ENCODE results near the gene NUDT22. TPM values are rescaled to one million over a fixed set of nuclear protein-coding genes. Genes with fewer than 3 reads are reported as not detected.
A peak's percentile ranks its signal among the peaks of the same experiment; 100 is the strongest.

NUDT22 gene
- total and polyA plus RNA-seq, 4 experiments from 2014 or later = 38.1 to 101 (median 76.7) TPM

DNA sequence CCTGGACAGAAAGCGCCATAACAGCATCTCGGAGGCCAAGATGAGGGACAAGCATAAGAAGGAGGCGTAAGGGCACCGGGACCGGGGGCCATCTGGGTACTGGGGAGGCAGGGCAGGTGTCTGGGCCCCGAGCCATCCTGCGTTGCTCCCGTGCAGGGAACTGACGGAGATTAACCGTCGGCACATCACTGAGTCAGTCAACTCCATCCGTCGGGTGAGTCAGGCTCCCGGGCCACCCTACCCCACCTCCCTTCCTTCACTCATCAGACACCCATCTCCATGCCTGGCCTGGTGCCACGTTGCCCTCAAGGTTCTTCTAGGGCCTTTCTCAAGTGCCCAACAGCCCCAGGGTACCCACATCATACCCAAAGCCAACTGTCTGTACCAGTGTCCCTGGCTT is 40.3 kb downstream of the NUDT22 start:
- Histone ChIP-seq H3K27me3 (ENCODE audit: insufficient read depth, low read length) (no peaks in the 10 kb centered on the region), H3K9me3 (ENCODE audit: control insufficient read depth in 1 of 2, low read length in 2 of 2) (no peaks in the 10 kb centered on the region), H3K4me3 (ENCODE audit: low read length in 2 of 2) (no peak overlapping the region), H3K27ac (ENCODE audit: low read depth, low read length) (no peak overlapping the region), H3K36me3 (ENCODE audit: insufficient read depth, low read length) (no peaks in the 10 kb centered on the region), H3K4me1 (ENCODE audit: insufficient read depth, low read length) (peaks cover 15% of the 10 kb centered on the region)
- intact Hi-C loops (cut with micrococcal nuclease) = no loop called here
- ChIA-PET POLR2A (ENCODE audit: partially characterized antibody) (interaction anchor here (6.8 to 6.9 kb wide), 2 partner anchors 18 to 20 kb away, joined by 233 to 289 read pairs; partner anchors contain the start of genes BAD, FKBP2, GPR137 and PLCB3), CTCF (ENCODE audit: partially characterized antibody) (interaction anchor here (5.7 to 6.5 kb wide), 2 partner anchors 15 to 60 kb away, joined by 43 to 83 read pairs; partner anchors contain the start of genes FERMT3 and PLCB3)
- peaks cover 0 to 12% (median 0%) of the 10 kb centered on the region in 8 donors for H3K9me3 Mint-ChIP-seq
- peaks cover 0 to 4% of the 10 kb centered on the region in 2 donors for H3K27me3 Mint-ChIP-seq
- H3K4me3 Mint-ChIP-seq = peak overlapping the region in 1 of 8 donors; percentile 57
- H3K27ac Mint-ChIP-seq = no peak overlapping the region
- H3K36me3 Mint-ChIP-seq = peaks cover 0 to 17% of the 10 kb centered on the region in 2 donors
- H3K4me1 Mint-ChIP-seq = peaks cover 7 to 29% (median 15%) of the 10 kb centered on the region in 4 donors
- DNase-seq = no peak

DNA sequence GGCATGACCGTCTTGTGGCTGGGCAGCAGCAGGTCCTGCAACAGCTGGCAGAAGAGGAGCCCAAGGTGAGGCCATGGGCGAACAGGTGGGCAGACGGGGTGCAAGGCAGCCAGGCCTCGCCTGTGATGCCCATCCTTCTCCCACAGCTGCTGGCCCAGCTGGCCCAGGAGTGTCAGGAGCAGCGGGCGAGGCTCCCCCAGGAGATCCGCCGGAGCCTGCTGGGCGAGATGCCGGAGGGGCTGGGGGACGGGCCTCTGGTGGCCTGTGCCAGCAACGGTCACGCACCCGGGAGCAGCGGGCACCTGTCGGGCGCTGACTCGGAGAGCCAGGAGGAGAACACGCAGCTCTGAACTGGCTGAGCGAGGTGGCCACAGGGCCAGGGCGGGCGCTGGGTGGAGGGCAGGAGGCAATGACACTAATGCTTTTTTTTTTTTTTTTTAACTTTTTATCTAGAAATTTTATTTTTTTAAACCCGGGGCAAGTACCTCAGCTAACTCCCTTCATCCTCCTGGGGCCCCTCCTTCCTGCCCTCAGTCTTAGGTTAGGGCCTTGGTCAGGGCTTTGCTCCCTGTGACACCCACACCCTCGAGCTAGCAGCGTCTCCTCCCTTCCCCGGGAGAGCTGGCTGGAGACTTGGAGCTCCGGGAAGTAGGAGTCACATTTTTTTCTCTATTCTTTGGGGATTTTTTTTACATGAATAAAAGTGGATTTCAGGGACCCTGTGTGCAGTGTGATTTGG is 41.3 kb downstream of the NUDT22 start:
- Histone ChIP-seq H3K36me3 (ENCODE audit: insufficient read depth, low read length) (no peaks in the 10 kb centered on the region), H3K4me3 (ENCODE audit: low read length in 2 of 2) (no peak overlapping the region), H3K4me1 (ENCODE audit: insufficient read depth, low read length) (peaks cover 20% of the 10 kb centered on the region), H3K27me3 (ENCODE audit: insufficient read depth, low read length) (no peaks in the 10 kb centered on the region), H3K9me3 (ENCODE audit: control insufficient read depth in 1 of 2, low read length in 2 of 2) (no peaks in the 10 kb centered on the region), H3K27ac (ENCODE audit: low read depth, low read length) (peak overlapping the region; percentile 93)
- H3K36me3 Mint-ChIP-seq = peaks cover 0 to 22% of the 10 kb centered on the region in 2 donors
- H3K4me1 Mint-ChIP-seq = peaks cover 9 to 36% (median 19%) of the 10 kb centered on the region in 4 donors
- H3K4me3 Mint-ChIP-seq = peak overlapping the region in 2 of 8 donors; percentile 44 to 59
- H3K27me3 Mint-ChIP-seq = peaks cover 0 to 4% of the 10 kb centered on the region in 2 donors
- H3K27ac Mint-ChIP-seq = peak overlapping the region in 5 of 7 donors; percentile 61 to 100 (median 86)
- no peak for DNase-seq
- ChIA-PET POLR2A (ENCODE audit: partially characterized antibody) (interaction anchor here (0.6 to 6.9 kb wide), 7 partner anchors 13 to 82 kb away, joined by 3 to 289 read pairs (median 128); partner anchors contain the start of genes BAD, CATSPERZ, ESRRA and FERMT3), CTCF (ENCODE audit: partially characterized antibody) (interaction anchor here (0.8 to 6.5 kb wide), 6 partner anchors 14 to 61 kb away, joined by 3 to 92 read pairs (median 25); partner anchors contain the start of genes CATSPERZ, ESRRA, FERMT3 and FKBP2)
- intact Hi-C loops (cut with micrococcal nuclease) = no loop called here
- H3K9me3 Mint-ChIP-seq = peaks cover 0 to 13% (median 0%) of the 10 kb centered on the region in 8 donors

DNA sequence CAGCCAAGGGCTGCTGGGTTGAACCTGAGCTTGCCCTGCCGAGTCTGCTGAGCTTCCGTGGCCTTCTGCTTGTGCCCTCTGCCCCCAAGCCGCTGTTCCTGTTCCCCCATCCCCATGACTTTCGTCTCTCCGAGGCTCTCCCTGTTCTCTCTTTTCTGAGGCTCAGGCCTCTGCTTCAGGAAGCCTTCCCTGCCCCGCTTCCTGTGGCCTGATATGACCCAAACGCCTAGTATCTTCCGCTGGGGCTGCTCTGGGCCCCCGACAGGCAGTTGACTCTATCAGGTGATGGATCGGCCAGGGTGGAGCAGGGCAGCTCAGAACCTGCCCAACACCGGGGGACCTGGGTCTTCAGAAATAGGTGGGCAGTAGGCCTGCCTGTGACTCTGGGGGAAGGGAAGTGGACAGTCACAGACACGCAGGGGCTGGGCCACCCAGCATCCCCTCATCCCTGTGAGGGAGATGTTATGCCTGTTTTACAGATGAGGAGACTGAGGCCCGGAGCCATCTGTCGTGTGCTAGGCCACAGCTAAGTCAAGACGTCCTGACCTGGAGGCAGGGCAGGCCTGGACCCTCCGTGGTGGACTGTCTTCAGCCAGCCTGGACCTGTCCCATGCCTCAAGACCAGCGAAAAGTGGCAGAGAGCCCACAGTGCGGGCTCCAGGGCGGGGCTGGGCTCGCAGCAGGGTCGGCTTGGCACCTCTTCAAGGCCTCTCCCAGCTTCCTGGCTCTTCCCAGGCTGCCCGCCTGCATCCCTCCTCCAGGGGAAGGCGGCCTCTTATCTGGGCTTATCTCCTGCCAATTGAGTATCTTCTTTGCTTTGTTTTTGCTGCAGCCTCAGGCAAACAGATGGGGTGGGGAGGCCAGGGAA is 42.2 kb downstream of the NUDT22 start:
- Histone ChIP-seq H3K4me3 (ENCODE audit: low read length in 2 of 2) (peak overlapping the region; percentile 93 to 98), H3K9me3 (ENCODE audit: control insufficient read depth in 1 of 2, low read length in 2 of 2) (no peaks in the 10 kb centered on the region), H3K27me3 (ENCODE audit: insufficient read depth, low read length) (no peaks in the 10 kb centered on the region), H3K27ac (ENCODE audit: low read depth, low read length) (peak overlapping the region; percentile 93), H3K4me1 (ENCODE audit: insufficient read depth, low read length) (peaks cover 20% of the 10 kb centered on the region), H3K36me3 (ENCODE audit: insufficient read depth, low read length) (no peaks in the 10 kb centered on the region)
- ChIA-PET POLR2A (ENCODE audit: partially characterized antibody) (interaction anchor here (0.7 to 6.9 kb wide), 19 partner anchors 10 to 598 kb away, joined by 3 to 289 read pairs (median 6); partner anchors contain the start of genes BAD, CATSPERZ, CCDC88B and COX8A), CTCF (ENCODE audit: partially characterized antibody) (interaction anchor here (0.8 to 6.5 kb wide), 9 partner anchors 13 to 62 kb away, joined by 3 to 92 read pairs (median 7); partner anchors contain the start of genes BAD, CATSPERZ, ESRRA and FERMT3)
- intact Hi-C loops (cut with micrococcal nuclease) = no loop called here
- H3K27me3 Mint-ChIP-seq = peaks cover 0 to 4% of the 10 kb centered on the region in 2 donors
- H3K36me3 Mint-ChIP-seq = peaks cover 0 to 20% of the 10 kb centered on the region in 2 donors
- peak overlapping the region; percentile 95 to 100 (median 98) for H3K27ac Mint-ChIP-seq
- H3K4me3 Mint-ChIP-seq = peak overlapping the region; percentile 92 to 100 (median 96)
- H3K9me3 Mint-ChIP-seq = peaks cover 0 to 13% (median 0%) of the 10 kb centered on the region in 8 donors
- no peak for DNase-seq
- peaks cover 9 to 36% (median 19%) of the 10 kb centered on the region in 4 donors for H3K4me1 Mint-ChIP-seq

DNA sequence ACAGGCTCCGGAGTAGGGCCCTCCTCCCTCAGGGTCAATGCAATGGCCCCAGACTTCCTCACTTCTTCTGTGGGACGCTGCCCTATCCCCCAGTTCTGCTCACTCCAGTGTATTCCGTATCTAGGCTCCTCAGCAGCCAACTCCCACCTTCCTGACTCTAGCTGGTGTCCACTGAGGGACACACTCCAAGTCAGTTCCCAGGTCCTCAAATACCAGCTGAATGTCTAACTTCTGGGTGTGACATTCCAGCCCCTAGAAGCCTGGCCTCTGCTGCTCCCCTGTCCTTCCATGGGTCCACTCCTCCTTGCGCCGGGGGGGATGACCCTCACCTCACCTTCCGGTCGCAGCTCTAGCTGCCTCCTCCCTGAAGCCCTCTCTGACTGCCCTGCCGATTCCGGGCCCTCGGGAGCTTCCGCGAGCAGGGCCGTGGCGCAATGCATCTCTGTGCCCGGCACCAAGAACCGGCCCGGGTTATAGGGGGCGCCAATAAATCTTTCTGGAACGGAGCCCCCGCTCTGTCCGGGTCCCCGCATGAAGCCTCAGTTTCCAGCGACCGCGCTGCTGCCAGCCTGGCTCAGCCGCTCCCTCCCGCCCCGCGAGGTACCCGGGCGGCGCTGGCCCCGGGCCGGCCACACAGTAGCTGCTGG is 42.9 kb downstream of the NUDT22 start:
- H3K9me3 ChIP-seq (ENCODE audit: control insufficient read depth in 1 of 2, low read length in 2 of 2) = no peaks in the 10 kb centered on the region
- no peaks in the 10 kb centered on the region for H3K36me3 ChIP-seq (ENCODE audit: insufficient read depth, low read length)
- peak overlapping the region; percentile 93 to 98 for H3K4me3 ChIP-seq (ENCODE audit: low read length in 2 of 2)
- CTCF ChIA-PET (ENCODE audit: partially characterized antibody) = interaction anchor here (1.0 to 6.5 kb wide), 7 partner anchors 14 to 63 kb away, joined by 3 to 92 read pairs (median 7); partner anchors contain the start of genes BAD, CATSPERZ, ESRRA and FERMT3
- peaks cover 20% of the 10 kb centered on the region for H3K4me1 ChIP-seq (ENCODE audit: insufficient read depth, low read length)
- H3K27ac ChIP-seq (ENCODE audit: low read depth, low read length) = peak overlapping the region; percentile 93
- H3K27me3 ChIP-seq (ENCODE audit: insufficient read depth, low read length) = no peaks in the 10 kb centered on the region
- H3K27ac Mint-ChIP-seq = peak overlapping the region; percentile 95 to 100 (median 98)
- peak in 1 of 5 donors; percentile 37 for DNase-seq
- POLR2A ChIA-PET (ENCODE audit: partially characterized antibody) = interaction anchor here (0.7 to 6.9 kb wide), 24 partner anchors 8 to 1428 kb away, joined by 3 to 289 read pairs (median 6); partner anchors contain the start of genes BAD, CATSPERZ, CCDC88B and COX8A
- peaks cover 9 to 36% (median 19%) of the 10 kb centered on the region in 4 donors for H3K4me1 Mint-ChIP-seq
- peaks cover 0 to 20% of the 10 kb centered on the region in 2 donors for H3K36me3 Mint-ChIP-seq
- H3K4me3 Mint-ChIP-seq = peak overlapping the region; percentile 92 to 100 (median 96)
- H3K9me3 Mint-ChIP-seq = peaks cover 0 to 13% (median 0%) of the 10 kb centered on the region in 8 donors
- peaks cover 0 to 4% of the 10 kb centered on the region in 2 donors for H3K27me3 Mint-ChIP-seq
- intact Hi-C loops (cut with micrococcal nuclease) = loop anchor here (1.0 kb wide), 3 partner anchors 18 to 65 kb away; partner anchors contain the start of gene PLCB3

DNA sequence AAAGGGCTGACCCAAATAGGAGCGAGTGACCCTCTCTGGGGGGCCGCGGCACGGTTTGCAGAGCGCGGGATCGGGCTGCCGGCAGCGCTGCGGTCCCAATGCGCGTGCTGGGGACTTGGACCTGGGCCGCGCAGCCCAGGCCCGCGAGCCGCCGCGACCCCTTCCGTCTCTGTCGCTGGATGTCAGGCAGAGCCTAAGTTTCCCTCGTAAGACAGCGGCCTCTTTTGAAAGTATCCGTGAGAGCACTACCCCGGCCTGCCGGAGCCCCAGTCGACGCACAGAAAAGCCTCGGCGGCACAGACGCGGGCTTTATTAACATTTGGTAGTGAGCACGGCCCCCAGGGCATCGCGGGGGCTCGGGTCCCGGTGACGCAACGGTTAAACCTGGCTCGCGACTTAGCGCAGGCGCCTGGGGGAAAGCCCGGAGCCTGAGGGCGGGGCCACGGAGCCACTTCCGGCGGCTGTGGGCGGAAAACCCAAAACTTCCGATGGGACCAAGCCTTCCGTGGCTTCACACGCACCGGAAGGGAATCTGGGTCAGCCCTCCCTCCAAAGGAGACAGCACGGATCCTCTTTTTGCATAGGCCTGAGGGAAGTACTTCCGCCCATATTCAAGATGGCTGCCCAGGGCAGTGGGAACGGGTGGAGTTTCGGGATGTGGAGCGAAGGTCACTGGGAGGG is 43.6 kb downstream of the NUDT22 start:
- intact Hi-C loops (cut with micrococcal nuclease) = loop anchor here (1.0 kb wide), 9 partner anchors 16 to 84 kb away; partner anchors contain the start of genes DNAJC4, ESRRA, FKBP2 and GPR137
- peak; percentile 98 for DNase-seq
- Histone ChIP-seq H3K4me3 (ENCODE audit: low read length in 2 of 2) (peak overlapping the region; percentile 93 to 98), H3K9me3 (ENCODE audit: control insufficient read depth in 1 of 2, low read length in 2 of 2) (no peaks in the 10 kb centered on the region), H3K27me3 (ENCODE audit: insufficient read depth, low read length) (no peaks in the 10 kb centered on the region), H3K36me3 (ENCODE audit: insufficient read depth, low read length) (no peaks in the 10 kb centered on the region), H3K27ac (ENCODE audit: low read depth, low read length) (peak overlapping the region; percentile 93), H3K4me1 (ENCODE audit: insufficient read depth, low read length) (peaks cover 20% of the 10 kb centered on the region)
- Mint-ChIP-seq H3K27me3 (peaks cover 0 to 4% of the 10 kb centered on the region in 2 donors), H3K4me1 (peaks cover 9 to 36% (median 19%) of the 10 kb centered on the region in 4 donors), H3K27ac (peak overlapping the region; percentile 98 to 100 (median 99)), H3K4me3 (peak overlapping the region; percentile 93 to 100 (median 96)), H3K9me3 (peaks cover 0 to 13% (median 0%) of the 10 kb centered on the region in 8 donors), H3K36me3 (peaks cover 0 to 20% of the 10 kb centered on the region in 2 donors)
- ChIA-PET POLR2A (ENCODE audit: partially characterized antibody) (interaction anchor here (0.6 to 6.9 kb wide), 35 partner anchors 8 to 1679 kb away, joined by 3 to 289 read pairs (median 5); partner anchors contain the start of genes BAD, CATSPERZ, CCDC88B and COX8A), CTCF (ENCODE audit: partially characterized antibody) (interaction anchor here (0.7 to 6.5 kb wide), 8 partner anchors 12 to 64 kb away, joined by 3 to 92 read pairs (median 5); partner anchors contain the start of genes BAD, CATSPERZ, ESRRA and FERMT3)
